ENCODE results near the gene MTMR3.

The MTMR3 gene

DNA sequence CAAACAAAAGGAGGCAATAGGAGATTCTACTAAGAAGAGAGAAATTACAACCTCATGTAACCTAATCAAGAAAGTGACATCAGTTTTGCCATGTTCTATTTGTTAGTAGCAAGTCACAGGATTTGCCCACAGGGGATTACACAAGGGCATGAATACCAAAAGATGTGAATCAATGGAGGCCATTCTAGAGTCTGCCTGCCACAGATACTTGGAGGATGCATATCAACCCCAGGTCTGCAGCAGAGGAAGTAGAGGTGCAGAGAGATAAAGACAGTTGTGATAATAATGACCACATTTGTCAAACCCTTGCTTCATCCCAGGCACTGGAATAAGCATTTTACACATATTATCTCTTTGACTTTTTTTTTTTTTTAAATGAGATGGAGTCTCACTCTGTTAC, 42.5 kb upstream of the MTMR3 start:
- DNase-seq (ENCODE audit: low read depth): no peak
- no peak for TF ChIP-seq CTCF (conservative IDR thresholded peaks at IDR 0.05; ENCODE audit: low read depth, low read length)

GRCh38 chr22:29842172-29842571, 40.8 kb upstream of the MTMR3 start:
- H3K4me3 ChIP-seq (ENCODE audit: low read length): no peak overlapping the region
- no peak for TF ChIP-seq CTCF (conservative IDR thresholded peaks at IDR 0.05; ENCODE audit: low read depth, low read length)
- no peak for DNase-seq (ENCODE audit: low read depth)

More for the DNA sequence above, 42.5 kb upstream of the MTMR3 start:
- no peak overlapping the region for H3K4me3 ChIP-seq (ENCODE audit: low read length)

DNA sequence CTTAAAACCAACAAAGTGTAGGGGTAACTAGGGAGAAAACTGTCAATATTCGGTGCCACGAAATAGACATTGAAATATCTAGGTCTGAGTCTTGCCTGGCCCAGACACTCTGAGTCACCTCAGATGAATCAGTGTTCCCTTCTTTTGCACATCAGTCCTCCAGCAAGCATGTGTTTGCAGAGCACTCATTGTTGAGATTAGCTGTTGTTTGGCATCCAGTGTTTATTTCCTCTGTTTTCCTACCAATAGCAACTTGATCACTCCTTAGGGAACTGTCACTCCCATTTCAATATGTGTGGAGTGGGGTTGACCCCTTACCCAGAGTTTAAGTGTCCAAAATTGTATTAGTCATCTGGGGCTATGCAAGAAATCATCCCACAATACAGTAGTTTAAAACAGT, 40.2 kb upstream of the MTMR3 start:
- no peak overlapping the region for H3K4me3 ChIP-seq (ENCODE audit: low read length)
- TF ChIP-seq CTCF (conservative IDR thresholded peaks at IDR 0.05; ENCODE audit: low read depth, low read length): no peak
- DNase-seq (ENCODE audit: low read depth): peak; percentile 43

DNA sequence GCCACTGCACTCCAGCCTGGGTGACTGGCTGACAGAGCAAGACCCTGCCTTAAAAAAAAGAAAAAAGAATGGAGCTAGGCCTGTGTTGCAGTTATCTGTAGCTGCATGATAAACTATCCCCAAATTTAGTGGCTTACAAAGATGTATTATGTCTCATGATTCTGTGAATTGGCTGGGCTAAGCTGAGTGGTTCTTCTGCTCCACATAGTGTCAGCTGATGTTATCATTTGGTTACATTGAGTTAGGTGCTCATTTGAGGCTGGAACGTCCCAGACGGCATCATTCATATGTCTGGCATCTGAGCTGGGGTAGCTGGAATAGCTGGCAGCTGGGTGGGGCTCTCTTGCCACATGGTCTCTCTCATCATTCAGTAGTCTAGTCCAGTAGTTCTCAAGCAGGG, 36.7 kb upstream of the MTMR3 start:
- no peak for TF ChIP-seq CTCF (conservative IDR thresholded peaks at IDR 0.05; ENCODE audit: low read depth, low read length)
- no peak overlapping the region for H3K4me3 ChIP-seq (ENCODE audit: low read length)
- DNase-seq (ENCODE audit: low read depth): no peak

GRCh38 chr22:29848111-29848510, 34.9 kb upstream of the MTMR3 start:
- H3K4me3 ChIP-seq (ENCODE audit: low read length): no peak overlapping the region
- no peak for DNase-seq (ENCODE audit: low read depth)
- TF ChIP-seq CTCF (conservative IDR thresholded peaks at IDR 0.05; ENCODE audit: low read depth, low read length): no peak

GRCh38 chr22:29854432-29854831, 28.5 kb upstream of the MTMR3 start:
- H3K4me3 ChIP-seq (ENCODE audit: low read length): no peak overlapping the region
- no peak for DNase-seq (ENCODE audit: low read depth)
- no peak for TF ChIP-seq CTCF (conservative IDR thresholded peaks at IDR 0.05; ENCODE audit: low read depth, low read length)

GRCh38 chr22:29855611-29856181, 27.3 kb upstream of the MTMR3 start:
- H3K4me3 ChIP-seq (ENCODE audit: low read length): no peak overlapping the region
- TF ChIP-seq CTCF (conservative IDR thresholded peaks at IDR 0.05; ENCODE audit: low read depth, low read length): no peak
- DNase-seq (ENCODE audit: low read depth): no peak

Measured in retinal pigment epithelial cell (primary cell).